Ramos (cell line): ENCODE results near the gene NGEF.
"Not testable (repeated sequence)": the region's sequence is repeated elsewhere in the genome, so short reads cannot be mapped to it uniquely, and the experiment has no call there.

Source experiments
- in situ Hi-C: fragments of 300-500 bp; cut with MboI; formaldehyde crosslinking; loops from one replicate; pipeline ENCODE4 v1.14.3; 2022; ENCODE audit warnings: low sequenced_read_pairs; ENCODE audit not compliant: unreplicated experiment

The NGEF gene

DNA sequence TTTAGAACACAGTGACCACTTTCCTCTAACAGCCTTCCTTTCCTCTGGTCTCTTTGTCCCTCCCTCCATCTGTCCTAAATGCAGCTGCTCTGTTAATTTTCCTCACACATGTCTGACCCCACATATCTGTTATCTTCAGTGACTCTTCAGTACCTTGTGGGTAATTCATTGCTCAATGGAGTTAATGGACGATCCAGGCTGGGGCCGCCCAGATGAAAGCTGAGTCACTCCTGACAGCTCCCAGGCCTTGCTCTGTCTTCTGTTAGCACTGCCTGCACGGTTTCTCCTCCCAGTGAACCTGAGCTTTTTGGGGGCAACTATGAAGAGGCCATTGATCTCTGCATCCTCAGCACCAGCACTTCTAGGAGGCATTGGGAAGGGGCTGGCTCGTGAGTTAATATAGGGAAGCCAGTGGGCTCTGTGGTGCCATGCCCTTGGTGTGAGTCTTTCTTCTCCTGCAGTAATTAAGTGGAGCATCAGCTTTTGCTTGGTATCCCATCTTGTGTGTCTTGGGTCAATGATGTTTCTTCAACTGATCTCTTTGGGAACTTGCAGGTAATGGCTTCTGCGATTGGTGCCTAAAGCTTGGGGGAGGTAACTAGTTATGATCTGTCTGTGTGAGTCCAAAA lies 75.7 kb downstream of the NGEF start:
- in situ Hi-C loops = no loop called here

- in situ Hi-C loops = no loop called here
Observed at GRCh38 chr2:232931636-232932035, 81.4 kb downstream of the NGEF start.

GRCh38 chr2:232930059-232930400 lies 83.0 kb downstream of the NGEF start:
- in situ Hi-C loops = no loop called here

- in situ Hi-C loops = no loop called here
Observed at GRCh38 chr2:232929303-232930058, 83.6 kb downstream of the NGEF start.

GRCh38 chr2:232928551-232929302 lies 84.3 kb downstream of the NGEF start:
- in situ Hi-C loops = no loop called here

DNA sequence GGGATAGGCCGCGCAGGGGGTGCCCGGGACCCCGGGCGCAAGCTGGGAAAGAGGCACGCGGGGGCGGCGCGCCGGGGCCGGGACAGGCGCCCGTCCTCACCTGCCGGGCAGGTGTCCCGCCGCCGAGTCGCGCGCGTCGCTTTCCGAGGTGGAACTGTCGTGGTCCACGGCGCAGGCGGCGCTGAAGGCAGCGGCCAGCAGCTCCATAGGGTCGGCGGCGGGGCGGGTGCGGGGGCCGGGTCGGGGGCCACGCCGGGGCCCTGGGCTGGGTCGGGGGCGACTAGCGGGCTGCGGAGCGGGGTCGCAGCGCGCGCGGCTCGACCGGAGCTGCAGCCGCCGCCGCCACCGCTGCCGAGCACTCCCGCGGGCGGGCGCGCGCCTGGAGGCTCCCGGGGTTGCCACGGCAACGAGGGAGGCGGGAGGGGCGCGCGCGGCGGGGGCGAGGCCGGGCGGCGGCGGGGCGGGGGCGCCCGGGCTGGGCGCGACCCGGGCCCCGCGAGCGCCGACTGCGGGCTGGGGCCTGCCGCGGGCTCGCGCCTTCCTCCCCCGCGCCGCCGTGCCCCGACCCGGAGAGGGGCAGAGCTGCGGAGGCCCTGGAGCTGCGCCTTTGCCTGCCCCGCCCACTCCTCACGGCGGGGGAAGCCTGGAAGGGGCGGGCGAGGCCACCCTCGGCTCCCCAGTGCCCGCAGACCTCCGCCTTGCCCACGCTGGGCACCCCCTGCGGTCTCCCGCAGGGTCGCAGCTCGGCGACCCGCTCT lies 85.1 kb downstream of the NGEF start:
- in situ Hi-C loops = no loop called here

DNA sequence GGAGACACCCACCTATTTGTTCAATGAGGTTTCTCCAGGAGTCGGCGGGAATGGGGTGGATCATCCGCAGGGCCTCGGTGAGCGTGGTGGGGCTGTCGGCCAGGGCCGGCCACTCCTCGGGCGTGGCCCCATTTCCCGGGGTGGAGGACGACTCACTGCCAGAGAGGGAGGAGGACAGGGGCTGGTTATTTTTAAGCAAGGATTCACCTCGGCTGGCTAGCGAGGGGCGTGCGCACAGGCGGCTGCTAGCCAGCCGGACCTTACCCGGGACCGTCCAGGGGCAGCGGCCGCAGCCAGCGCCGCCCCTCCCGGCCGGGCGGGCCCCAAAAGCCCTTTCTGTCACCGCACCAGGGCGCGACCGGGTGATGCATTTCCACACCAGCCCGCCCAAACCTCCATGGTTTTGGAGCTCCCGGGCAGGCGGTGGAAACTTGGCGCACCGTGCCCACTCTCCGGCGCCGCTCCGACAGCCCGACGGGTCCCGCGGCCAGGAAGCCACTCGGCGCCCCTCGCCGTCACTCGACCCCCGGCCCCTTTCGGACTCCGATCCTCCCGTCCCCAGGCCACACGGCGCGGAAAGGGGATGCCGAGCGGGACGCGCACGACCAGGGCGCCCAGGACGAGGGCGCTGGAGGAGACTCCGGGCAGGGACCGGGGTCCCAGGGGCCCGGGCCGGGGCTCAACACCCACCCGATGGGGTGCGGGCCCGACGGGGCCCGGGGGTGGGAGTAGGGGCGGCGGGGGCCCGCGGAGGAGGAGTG lies 85.8 kb downstream of the NGEF start:
- in situ Hi-C loops = no loop called here

DNA sequence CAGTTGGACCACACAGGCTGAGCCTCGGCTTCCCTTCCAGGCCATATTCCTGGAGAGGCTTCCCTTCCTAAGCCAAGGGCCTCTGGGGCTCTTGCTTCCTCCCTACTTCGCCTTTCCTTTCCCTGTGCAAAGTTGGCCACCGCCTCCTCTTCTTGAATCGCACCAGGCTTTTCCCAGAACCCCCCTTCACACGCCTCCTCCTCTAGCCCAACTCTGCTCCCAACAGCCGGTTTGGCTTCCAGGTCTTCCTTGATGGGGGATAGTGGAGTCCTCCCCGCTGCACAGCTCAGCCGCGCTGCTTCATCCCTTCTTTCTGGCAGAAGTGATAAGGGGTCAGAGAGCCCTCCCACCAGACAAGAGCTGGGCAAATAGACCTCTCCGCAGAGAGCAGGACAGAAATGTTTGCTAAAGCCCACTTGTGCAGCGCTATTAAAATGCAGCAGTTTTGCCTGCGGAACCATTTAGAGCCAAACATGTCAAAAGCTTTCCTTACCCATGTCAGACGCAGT lies 86.6 kb downstream of the NGEF start:
- in situ Hi-C loops = no loop called here

- in situ Hi-C loops = no loop called here
Observed at GRCh38 chr2:232925821-232926156, 87.3 kb downstream of the NGEF start.

DNA sequence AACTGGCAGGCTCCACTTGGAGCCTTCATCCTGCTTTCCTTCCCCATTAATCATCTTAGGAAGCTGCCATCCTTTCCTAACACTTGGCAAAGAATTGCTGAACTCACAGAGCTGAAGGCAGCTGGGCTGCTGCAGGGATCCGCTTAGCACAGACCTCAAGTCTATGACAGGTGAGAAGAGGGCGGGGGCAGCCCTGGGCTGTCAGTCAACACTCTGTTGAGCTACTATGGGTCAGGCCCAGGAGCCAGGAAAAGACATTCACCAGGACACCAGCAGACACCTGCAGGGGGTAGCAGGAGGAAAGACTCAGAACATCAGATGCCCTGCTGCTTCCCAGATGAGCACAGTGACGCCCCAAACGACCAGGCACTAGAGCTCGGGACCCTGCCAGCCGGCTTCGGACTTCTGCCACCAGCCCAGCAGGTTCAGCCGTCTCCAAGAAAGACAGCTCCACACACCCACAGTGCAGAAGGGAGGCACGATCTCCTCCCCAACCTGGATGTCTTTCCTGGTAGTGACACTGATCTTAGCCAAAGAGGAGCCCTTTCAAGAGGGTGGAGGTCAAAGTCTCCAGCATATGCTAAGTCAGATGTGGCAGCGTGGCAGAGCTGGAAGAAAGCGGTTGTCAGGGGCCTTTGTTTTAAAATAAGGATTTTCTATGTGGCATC lies 87.8 kb downstream of the NGEF start:
- in situ Hi-C loops = no loop called here

GRCh38 chr2:232924433-232924832 lies 88.6 kb downstream of the NGEF start:
- in situ Hi-C loops = no loop called here

DNA sequence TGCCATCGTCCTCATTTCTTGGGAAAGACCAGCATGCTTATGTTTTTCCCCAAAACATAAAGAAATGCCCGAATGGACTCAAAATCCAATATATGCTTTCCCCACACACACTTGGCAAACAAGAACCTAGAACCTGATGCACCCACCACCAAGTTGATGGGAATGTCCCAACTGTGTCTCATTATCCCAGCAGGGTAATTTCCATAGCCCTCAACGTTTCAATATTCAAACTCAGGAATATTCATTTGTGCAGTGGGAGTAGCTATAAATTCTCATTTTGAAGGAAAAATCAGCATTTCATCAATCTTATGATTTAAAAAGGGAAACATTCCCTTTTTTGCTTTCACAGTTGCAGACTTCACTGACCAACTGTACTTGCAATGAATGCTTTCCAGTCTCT lies 92.3 kb downstream of the NGEF start:
- in situ Hi-C loops = no loop called here

DNA sequence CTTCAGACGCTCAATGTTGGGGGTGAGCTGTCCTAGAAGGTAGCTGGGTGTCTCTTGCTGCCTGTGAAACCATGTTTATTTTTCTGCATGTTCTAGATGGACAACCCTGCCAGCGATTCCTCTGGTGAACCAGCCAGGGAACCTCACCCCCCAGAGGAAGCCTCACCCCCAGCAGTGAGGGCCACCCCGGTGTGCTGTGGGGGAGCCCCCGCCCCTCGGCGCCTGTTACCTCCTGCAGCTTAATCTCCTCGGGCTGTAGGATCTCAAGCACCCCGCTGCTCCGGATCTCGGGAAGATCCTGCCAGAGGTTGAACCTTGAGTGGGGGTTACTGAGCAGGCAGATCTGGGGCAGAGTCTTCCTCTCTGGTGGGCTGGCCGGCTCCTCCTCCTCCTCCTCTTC lies 93.0 kb downstream of the NGEF start:
- in situ Hi-C loops = no loop called here

GRCh38 chr2:232919141-232919540 lies 93.9 kb downstream of the NGEF start:
- in situ Hi-C loops = no loop called here

- in situ Hi-C loops = no loop called here
Observed at GRCh38 chr2:232913903-232914302, 99.2 kb downstream of the NGEF start.

DNA sequence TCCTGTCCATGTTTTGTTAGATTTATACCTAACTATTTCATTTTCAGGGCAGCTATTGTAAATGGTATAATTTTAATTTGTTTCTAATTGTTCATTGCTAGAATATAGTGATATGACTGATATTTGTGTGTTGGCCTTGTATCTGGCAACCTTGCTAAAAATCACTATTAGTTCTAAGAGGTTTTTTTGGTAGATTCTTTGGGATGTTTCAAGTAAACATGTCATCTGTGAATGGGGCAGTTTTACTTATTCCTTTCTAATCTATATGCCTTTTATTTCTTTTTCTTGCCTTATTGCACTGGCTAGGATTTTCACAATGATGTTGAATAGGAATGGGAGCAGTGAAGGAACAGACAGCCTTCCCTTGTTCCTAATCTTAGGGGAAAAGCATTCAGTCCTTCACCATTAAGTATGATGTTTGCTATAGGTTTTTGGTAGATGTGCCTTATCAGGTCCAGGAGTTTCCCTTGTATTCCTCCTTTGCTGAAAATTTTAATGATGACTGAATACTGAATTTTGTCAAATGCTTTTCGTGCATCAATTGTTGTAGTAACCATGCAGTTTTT lies 101.3 kb downstream of the NGEF start:
- in situ Hi-C loops = no loop called here

DNA sequence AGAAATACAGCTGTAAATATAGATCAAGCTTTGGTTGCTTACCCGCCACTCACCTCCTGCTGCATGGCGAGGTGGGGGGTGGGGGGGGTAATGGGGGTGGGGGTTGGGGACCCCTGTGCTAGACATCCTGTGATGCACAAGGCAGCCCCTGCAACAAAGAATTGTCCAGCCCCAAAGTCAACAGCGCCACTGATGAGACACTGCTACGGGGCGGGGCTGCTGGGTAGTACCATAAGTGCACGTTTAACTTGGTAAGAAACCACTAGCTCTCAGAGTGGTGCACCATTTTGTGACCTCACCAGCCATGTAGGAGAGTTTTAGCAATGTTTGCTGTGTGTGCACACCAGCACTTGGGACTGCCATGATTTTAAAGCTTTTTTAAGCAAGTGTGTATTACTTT lies 102.7 kb downstream of the NGEF start:
- in situ Hi-C loops = no loop called here

GRCh38 chr2:232908695-232909094 lies 104.4 kb downstream of the NGEF start:
- in situ Hi-C loops = no loop called here

DNA sequence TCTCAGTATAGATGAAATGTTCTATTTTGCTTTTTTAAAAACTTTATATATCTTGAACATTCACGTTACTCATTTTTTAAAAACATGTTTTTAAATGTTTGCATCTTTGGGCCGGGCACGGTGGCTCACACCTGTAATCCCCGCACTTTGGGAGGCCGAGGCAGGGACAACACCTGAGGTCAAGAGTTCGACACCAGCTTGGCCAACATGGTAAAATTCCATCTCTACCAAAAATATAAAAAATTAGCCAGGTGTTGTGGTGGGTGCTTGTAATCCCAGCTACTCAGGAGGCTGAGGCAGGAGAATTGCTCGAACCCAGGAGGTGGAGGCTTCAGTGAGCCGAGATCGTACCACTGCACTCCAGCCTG lies 105.4 kb downstream of the NGEF start:
- in situ Hi-C loops = not testable (repeated sequence)
